NCI-H524 (cell line): Measurements from ENCODE around the gene VSIG4.

Source experiments
- DNase-seq, 2 experiments: peaks; one replicate each; lab custom pipeline; 2025; lab: John Stamatoyannopoulos, UW

VSIG4 gene

DNA sequence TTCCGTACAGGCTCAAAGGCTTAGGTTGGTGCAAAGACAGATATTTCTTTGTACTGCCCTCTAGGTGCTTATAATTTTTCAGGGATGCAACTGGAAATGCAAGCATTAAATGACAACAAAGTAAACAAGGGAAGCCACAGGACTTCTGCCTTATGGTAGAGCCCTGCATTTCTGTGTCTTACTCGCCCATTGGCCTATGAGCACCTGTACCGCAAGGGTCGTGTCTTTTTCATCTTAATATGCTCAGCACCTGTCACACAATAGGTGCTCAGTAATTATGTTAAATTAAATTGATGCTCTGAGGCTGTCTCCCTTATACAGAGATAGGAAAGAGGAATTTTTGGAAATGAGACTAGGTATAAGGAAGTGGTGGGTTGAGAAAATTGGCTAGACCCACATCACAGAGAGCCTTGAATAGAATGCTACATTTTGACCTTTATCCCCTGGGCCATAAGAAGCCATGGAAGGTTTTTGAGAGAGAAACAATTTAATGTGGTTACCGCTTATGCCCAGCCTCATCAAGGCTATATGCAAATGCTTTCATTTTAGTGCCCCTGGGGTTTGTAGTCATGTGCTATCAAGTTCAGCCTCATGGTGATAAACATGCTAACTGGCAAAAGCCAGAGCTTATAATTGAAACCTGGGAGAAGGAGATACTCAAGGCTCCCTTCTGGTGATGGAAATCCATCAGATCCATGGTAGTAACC lies 16.3 kb downstream of the VSIG4 start:
- DNase-seq: no peak

GRCh38 chrX:66022632-66023384 lies 17.1 kb downstream of the VSIG4 start:
- DNase-seq: peak in 1 of 2 experiments; percentile 0

DNA sequence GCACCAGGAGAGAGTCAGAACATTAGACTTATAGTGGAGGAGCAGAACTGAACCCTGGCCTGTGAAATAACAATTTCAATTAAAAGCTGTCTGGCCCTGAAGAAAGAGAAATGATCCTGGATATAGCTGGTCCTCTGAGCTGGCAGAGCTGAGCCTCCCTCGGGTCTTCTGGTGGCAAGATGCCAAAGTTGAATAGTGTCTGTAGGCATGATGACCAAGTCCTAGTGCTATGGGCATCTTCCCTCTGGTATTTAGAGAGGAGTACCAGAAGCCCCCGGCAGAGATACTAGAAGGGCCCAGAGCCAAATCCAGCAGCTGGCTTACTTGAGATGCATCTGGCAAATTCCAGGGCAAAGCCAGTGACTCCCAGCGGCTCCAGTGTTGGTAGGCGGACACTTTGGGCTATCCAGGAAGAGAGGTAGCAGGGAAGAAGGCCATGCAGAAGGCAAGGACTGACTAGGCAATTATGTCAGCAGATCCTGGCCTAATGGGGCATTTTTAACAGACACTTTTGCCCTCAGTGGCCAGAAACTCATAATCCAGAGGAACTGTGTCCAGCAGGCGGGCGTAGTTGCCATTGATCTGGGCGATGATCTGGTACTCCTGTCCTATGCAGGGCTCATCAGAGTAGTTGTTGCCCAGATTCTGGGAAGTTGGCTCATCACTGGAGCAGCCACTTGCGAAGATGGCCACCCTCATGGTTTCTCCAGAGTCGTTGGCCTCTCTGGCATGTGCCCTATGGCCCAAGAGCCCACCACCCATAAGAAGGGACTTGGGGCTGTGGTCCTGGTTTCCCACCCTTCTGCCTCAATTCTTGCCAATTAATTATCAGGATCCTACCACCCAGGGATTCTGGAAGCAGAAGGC lies 17.9 kb downstream of the VSIG4 start:
- DNase-seq: no peak

GRCh38 chrX:66021401-66021764 lies 18.5 kb downstream of the VSIG4 start:
- no peak for DNase-seq

- no peak for DNase-seq
These were observed 19.1 kb downstream of the VSIG4 start for GRCh38 chrX:66020631-66021334.

- no peak for DNase-seq
These were observed 19.9 kb downstream of the VSIG4 start for GRCh38 chrX:66019974-66020373.

DNA sequence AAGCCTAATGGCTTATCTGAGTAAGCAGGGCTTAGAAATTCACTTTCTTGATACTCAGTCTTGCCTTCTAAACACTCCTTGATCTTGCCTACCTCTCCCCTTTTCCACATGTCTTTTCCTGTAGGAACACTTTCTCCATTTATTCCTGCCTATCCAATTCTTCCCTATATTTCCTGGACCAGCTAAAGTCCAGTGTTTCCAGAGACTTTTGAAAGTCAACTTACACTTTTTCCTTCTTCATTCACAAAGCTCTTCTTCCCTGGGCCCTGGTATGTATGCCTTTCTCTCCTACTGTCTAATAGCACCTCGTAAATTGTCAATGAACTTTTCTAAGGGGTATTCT lies 20.6 kb downstream of the VSIG4 start:
- no peak for DNase-seq

- no peak for DNase-seq
These were observed 21.1 kb downstream of the VSIG4 start for GRCh38 chrX:66018585-66019309.

- no peak for DNase-seq
These were observed 22.2 kb downstream of the VSIG4 start for GRCh38 chrX:66017659-66018170.

DNA sequence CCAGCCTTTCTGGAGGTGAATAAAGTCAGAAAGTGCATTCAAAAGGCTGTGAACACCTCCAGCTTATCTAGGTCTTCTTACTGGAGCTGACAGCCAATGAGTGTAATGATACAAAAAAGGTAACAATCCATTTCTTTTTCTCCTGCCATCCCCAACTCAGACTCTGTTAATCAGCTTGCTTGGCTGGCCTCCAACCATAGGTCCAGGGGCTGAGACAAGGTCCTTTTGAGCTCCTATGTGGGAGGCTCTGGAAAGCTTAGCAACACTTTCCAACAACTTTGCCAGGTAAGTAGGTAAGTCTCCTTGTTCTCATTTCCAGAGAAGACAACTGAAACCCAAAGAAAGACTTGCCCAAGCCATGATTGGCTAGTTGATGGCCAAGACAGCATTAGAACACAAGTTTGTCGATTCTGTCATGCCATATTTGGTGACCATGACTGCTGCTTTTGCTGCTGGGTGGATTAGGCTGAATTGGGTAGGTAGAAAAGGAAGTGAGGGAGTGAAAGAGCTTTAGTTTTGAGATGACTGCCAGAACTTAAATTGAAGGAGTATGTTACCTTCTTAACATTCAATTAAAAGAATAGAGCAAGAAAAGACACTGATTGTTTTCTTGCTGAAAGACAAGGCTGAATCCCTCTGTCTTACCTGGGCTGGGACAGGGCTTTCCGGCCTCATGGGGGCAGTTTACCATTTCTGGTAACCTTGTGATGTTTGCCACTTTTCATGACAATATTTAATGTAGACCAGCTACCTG lies 22.8 kb downstream of the VSIG4 start:
- DNase-seq: no peak

- DNase-seq: no peak
These were observed 23.8 kb downstream of the VSIG4 start for GRCh38 chrX:66015900-66016689.

GRCh38 chrX:66015152-66015831 lies 24.6 kb downstream of the VSIG4 start:
- DNase-seq: no peak

- DNase-seq: no peak
These were observed 25.3 kb downstream of the VSIG4 start for GRCh38 chrX:66014556-66014955.

GRCh38 chrX:66014084-66014483 lies 25.8 kb downstream of the VSIG4 start:
- DNase-seq: no peak

DNA sequence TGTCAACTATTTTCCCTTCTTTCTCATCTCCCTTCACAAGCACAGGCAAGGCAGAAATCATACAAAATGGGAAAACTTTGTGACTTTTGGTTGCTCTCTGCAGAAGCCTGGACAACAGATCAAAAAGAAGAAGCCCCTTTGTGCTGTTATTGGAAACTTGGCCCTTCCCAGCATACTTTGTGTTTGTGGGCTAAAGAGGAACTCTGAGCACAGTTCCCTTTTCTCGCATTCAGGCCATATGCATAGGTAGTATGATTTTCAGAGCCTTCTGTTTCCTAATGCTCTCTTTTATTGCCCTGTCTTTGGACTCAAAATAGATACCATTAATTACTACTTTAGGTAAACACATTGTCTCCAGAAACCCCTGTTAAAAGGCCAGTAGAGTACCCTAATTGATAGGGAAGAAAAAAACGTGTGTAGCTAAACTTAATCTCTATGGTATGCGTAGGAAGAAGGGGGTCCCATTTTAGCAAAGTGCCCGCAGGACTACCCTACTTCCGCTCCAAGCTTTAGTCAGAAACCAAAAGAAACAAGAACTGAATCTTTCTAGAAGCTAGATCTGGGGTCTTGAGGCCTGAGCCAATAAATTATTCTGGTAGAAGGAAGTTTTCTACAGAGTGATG lies 26.6 kb downstream of the VSIG4 start:
- no peak for DNase-seq

DNA sequence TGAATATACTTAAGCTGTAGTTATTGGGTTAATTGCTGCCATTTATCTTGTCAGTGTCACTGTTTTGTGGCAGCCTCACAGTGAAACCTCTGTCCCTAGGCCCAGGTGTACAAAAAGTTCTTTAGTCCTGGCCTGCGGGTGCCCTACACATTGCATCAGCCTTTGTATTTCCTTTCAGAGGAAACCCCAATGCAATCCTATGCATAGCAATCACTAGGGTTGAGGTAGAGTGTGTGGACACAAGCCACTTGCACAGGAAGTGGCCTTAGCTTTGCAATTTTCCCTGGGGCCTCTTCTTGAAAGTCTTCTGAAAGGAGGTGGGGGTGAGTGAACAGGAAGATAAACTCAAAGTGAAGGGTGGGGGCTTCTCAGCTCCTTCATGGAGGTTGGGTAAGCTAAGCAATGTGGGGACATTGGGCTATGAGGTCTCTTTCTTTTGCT lies 27.8 kb downstream of the VSIG4 start:
- no peak for DNase-seq

DNA sequence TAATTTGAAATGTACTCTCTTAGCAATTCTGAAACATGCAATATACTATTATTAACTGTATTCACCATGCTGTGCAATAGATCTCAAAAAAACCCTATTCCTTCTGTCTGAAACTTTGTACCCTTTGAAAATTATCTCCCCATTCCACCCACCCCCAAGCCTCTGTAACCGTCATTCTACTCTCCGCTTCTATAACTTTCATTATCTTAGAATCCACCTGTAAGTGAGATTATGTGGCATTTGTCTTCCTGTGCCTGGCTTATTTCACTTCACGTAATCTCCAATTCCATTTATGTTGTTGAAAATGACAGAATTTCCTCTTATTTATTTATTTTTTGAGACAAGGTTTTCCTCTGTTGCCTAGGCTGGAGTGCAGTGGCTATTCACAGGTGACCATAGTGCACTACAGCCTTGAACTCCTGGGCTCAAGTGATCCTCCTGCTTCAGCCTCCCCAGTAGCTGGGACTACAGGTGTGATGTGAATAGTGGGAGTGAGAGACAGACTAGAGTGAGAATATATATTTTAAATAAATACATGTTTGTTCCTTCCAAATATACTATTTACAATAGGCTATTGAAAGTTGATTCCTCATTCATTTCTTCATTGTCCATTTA lies 30.5 kb downstream of the VSIG4 start:
- DNase-seq: no peak

DNA sequence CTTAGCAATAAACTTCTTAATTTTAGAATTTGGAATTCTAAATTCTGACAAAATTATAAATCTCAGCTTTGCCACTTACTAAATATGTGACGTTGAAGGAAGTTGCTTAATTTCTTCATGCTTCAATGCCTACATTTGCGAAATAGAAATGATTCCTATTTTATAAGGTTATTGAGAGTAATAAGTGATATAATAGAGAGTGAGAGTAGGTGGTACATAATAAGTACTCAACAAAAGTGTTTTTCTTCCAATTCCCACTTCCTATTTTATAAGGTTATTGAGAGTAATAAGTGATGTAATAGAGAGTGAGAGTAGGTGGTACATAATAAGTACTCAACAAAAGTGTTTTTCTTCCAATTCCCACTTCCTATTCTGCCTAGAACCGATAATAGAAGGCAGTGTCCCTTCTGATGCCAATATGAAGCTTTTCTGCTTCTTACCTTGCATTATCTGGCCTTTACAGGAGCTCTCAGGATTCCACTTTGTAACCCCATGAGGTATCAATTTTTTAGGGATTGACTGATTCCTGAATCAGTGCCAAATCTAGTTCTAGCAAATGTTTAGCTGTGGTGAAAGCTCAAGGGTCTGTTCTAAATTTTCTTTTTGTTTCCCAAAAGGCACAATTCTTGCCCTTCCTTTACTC lies 31.4 kb downstream of the VSIG4 start:
- DNase-seq: no peak
